Brain pericyte (primary cell): ENCODE results near the gene FAM237A.

Experiments used
- DNase-seq: peaks from one replicate; pipeline ENCODE4 v3.0.0-alpha.2; 2012; ENCODE audit warnings: low read depth, low spot score

The FAM237A gene

DNA sequence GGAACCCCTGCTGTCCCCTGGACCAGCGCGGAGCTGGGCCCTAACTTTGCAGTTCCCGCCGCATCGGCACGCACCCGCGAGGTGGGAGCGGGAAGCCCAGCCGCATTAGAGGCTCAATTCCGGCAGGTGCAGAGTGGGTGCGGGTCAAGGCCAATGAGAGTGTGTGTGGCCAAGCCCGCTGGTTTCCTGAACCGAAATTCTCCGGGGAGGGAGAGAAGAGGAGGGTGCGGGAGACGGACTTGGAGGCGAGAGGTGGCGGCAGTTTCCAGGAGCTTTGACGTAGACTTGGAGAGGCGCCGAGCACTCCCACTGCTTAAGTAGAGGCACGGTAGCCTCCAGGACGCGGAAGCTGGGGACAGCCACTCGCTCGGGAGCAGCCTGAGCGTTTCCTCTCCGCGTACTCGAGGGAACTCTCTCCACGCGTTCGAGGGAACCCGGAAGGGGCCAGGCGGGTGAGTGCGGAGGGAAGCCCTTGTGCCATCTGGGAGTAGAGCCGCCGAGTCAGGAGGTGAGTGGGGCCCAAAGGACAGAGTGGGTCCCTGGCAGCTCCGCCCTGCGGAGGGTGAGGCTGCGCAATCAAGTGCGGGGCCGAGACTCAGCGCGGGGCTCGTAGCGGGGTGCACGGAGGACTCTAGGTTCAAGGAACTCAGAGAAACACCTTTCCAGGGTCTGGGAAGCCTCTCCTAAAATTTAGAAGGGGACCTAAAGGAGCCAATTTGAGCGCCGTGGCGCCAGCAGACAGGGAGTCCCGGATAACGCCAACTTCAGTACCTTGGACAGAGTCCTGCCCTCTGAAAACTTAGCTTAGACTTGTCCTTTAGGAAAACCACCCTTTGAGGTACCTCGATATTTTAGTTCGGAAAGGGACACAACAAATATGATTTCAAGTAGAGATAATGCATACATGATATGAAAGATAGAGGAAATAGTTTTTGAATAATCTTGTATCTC is at the start of gene FAM237A:
Gene FAM237A (plus strand): TSS at position 413 of the 951 bp plus-strand sequence. CDS start 1,750 bp downstream, outside the sequence.
- DNase-seq: peak; percentile 10

DNA sequence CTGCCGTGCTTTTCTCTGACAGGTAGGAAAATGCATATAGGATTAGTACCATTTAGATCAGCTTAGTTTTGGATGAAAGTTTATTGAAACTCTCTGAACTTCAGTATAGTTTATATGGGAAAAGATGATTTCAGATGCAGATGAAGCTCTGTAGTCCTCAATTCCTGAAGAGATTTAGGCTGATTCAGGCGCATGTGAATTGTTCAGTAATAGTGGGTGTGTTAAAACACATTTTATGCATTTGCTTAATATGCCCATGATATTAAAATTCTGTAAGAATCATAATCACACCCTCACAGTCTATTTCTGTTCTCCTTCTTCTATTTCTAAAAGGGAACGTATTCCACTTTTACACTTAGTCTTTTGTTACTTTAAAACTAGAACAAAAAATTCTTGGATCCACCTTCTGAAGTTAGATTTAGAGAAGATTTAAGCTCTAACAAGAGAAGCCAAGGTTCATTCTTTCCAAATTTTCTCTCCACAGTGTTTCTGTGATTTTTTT is 44.5 kb upstream of the FAM237A start:
- DNase-seq: no peak

DNA sequence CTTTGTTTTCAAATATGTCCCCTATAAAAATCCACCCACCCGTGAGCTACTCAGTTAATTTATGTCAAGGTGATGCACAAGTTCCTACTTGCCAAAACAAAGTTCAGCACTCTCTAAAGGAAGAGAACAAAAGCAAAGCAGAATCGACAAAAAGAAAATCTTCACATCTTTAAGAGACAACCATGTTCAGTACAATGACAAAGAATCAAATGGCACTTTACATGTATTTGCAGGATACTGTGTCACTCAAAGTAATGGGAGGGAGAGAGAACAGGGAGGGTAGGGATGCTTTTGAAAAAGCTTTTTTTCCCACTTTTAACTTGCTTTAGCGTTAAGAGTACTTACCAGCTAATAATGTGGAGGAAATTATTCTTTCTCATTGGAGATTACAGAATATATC is 39.0 kb upstream of the FAM237A start:
- DNase-seq: no peak

DNA sequence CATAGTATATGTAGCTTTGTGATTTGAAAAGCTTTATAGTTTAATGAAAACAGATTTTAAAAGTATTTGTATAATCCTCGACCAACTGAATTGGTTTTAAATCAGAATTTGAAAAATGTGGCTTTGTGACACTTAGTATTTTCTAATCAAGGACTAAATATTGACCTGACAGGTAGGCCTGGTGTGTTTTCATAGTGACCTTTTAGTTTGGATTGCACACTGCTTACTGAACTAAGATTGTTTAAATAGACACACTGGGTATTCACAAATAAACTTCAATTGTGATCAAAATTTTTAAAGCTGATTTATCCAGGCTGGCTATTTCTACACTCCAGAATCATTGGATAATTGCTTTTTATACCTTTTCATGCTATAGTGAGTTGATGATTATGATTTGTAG is 31.8 kb upstream of the FAM237A start:
- no peak for DNase-seq

DNA sequence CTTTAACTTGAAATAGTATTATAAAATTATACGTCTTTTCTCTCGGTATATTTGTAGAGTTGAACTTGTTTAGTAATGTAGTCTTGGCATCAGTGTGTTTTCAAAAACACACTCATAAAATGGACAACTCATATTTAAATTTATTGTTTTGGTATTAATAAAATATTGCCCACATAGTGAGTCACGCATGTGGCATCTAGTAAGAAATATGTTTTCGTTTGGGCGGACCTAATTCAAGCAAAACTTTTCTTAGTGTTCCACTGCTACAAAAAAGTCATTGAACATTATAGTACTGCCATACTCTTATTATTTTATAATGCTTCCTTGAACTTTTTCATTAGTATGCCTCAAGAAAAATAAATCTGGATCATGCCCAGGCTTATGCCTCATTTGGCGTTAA is 31.1 kb upstream of the FAM237A start:
- no peak for DNase-seq

DNA sequence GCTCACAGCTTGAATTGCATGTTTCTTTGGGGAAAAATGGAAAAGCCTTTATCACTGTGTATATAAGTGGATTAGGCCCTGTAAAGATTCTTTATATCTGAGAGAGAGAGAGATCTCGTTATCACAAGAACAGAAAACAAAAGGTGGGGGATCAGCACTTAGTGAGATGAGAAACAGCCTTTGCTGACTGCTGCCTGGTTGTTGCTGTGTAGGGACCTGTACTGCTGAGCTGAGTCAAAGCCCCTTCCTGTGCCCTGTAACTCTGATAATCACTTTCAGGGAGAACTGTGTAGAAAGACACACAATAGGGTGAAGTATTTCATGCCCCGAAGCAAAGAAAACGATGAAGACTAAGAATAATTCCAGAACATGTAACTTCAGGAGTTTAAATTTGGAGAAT is 30.6 kb upstream of the FAM237A start:
- no peak for DNase-seq

DNA sequence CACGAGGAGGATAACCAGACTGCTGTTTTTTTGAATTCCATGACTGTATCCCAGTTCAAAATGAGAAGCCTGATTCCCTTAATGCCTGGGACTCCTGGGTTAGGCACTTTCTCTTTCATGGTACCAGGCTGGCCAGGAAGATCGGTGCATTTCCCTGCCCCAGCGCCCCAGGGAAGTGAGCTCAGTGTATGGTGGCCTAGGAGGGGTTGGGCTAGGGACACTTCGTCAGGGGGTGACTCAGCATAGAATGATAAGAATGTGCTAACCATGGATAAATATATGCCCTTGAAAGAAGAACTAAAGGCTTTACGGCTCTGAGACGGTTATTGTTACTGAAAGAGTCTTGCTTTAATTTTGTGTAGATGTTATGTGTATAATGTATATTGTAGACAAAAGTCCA is 27.5 kb upstream of the FAM237A start:
- no peak for DNase-seq

DNA sequence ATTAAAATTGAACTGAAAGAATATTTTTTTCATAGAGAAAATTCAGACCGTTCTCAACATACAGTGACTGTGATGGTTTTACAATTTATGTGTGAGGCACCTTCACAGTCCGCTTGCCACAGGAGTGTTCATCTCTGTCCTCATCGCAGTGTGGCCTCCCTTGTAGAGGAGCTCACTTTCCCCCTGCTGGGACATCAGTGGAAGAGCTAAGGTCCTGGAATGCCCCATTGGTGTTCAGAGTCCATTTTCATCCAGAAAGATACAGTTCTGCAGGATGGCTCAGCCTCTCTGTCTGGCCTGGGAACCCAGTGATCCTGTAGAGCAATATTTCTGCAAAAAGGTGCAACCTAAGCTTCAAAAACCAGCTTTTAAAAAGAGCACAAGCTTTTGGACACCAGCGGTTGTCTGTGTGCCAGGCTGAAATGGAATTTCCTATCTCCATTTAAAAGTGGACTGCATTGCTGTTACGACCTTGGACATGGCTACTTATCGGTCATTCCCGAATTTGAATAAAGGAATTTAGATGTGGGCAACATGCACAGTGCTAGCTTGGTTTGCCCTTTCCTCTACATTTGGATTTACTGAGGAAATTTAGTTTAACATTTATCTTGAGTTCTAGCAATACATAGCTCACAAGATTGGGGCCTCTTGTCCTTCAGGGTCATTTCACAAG is 26.7 kb upstream of the FAM237A start:
- no peak for DNase-seq

DNA sequence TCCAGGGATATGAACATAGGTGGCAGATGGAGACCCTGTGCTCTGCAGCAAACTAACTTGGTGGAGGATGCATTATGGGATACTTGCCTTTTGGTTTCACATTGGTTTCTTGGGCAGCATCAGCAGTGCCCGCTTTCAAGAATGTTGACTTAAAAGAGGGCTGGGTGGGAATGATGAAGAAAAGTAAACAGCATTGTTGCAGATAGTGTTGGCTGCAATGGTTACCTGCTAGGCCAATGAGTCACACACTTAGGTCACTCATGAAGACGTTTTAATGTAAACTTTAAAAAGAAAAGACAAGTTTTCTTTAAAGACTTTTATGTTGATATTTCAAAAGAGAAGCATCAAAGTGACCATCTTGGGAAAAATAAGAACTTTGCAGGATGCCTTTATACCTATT is 26.1 kb upstream of the FAM237A start:
- DNase-seq: no peak

DNA sequence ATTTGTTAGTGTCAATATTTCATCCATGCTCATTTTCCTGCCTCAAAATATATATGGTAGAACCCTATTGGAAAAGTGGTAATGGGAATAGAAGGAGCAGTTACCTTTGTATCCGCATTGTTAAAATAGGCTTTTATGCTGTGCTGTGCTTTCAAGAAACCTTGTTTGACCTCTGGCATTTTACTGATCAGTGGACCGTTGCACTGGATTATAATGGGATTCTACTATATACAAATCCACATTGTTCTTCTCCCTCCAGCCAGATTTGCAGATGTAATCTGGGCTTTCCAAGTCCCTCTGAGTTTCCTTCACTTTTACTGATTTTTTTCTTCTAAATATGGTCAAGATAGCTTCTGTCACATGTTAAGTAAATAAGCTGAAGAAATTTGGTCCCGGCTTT is 23.3 kb upstream of the FAM237A start:
- DNase-seq: no peak

DNA sequence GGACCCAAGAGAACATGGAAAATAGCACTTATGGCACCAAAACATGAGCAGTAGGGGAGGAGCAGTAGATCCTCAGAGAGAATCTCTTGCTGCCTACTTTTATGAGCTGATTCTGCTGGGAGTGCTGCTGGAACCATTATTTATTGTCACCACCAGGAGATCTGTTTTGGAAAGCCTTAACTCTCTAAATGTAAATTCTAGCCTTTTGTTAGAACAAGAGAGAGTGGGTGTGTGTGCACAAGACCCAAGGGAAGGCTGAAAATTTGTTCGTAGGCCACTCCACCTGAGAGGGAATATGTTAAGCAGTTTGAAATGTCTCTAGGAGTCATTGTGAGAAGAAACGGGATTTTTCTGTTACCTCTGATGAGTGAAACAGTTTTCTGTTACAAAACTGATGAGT is 16.2 kb upstream of the FAM237A start:
- no peak for DNase-seq

DNA sequence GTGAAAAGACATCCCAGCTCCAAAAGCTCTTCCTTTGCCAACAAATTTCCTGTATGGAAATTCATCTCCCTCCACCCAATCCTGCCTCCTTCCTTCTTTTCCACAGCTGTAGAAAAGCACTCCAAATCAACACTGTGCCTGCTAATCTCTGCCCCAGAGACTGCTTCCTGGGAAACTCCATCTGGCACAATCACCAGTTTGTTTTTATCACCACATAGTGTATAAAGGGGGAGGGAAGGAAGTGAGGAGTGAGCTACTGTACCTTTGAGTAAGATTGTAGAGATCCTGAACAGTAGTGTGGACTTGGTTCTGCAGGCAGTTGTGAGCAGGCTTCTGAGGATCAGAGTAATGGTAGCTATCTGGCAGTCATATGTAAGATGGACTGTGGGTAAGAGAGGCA is 14.7 kb upstream of the FAM237A start:
- no peak for DNase-seq

DNA sequence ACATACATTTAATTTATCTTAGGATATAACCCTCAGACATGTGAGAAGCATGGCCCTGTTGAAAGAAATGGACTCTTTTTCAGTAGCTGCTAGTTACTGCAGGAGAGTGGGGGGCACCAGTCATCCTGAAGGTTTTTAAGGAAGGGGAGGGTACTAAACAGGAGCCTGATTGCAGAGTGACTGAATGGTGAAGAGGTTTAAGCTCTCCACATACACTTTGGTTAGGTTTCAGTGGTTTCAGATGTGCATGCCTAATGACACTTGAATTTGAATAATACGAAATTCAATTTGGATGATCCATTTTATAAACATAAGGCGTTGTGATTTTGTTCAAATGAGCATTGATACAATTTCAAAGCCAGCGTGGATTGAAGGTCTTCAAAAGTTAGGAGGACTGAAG is 10.9 kb upstream of the FAM237A start:
- DNase-seq: no peak

DNA sequence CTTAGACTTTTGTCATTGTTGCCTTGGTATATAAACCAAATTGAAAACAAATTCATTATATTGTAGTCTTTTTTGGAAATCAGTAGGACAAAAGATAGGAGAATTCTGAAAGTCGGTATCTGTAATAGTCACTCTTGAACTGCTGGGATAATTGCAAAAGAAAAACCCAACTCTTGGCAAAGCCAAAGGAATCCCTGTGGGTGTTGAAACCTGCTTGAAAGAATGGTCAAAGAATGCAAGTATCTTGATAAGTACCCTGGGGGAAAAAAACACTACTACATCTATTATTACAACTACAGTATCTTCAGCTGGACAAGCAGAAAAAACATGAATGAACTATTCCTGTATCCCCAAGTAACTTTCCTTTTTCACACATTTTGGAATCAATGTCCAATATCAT is 7.3 kb upstream of the FAM237A start:
- DNase-seq: no peak

DNA sequence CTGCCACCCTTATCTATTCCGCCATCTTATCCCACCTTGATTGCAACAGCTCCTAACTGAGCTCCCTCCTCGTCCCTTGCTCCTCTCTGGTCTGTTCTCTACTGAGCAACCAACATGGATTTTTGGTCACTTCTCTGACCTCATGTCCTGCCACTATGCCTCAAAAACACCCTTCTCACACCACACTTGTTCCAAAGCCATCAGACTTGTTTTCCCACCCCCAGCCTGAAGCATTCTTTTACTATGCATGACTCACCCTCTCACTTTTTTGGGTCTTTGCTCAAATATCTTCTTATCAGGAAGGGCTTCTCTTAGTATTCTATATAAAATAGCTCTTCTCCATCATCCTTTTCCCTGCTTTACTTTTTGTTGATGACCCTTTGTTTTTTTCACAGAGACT is 2.7 kb upstream of the FAM237A start:
- DNase-seq: no peak

DNA sequence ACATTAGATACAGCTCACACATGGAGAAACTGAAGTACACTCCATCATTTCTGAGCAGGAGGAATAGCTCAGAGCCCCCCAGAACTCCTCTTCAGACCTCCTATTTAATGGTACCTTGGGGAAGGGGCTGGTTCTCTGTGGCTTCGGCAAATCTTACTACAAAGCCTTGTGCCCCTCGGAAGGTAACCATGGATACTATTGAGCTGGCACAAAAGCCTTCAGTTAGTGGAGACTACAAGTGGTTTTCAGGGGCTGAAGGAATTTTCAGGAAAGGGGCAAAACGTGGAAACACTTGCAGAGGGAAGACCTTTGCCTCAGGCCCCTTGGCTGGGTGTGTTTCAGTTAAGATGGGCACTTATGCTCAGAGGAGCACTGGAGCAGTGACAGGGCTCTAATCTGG is 1.1 kb upstream of the FAM237A start:
- no peak for DNase-seq

DNA sequence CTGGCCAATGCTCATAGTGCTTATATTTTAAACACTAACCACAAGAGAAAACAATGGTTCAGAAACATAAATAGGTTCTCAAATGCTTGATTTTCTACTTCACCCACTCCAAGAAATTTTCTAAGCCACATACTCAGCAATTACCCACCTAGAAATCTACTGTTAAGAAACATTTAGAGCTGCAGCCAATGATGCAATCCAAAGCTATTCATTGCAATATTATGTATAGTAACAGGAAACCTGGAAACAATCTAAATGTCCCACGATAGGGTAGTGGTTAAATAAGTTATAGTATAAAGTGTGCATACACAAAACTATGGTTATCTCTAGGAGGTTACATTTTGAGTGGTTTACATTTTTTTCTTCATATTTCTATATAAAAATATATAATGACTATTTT is 5.7 kb downstream of the FAM237A start:
- DNase-seq: no peak

DNA sequence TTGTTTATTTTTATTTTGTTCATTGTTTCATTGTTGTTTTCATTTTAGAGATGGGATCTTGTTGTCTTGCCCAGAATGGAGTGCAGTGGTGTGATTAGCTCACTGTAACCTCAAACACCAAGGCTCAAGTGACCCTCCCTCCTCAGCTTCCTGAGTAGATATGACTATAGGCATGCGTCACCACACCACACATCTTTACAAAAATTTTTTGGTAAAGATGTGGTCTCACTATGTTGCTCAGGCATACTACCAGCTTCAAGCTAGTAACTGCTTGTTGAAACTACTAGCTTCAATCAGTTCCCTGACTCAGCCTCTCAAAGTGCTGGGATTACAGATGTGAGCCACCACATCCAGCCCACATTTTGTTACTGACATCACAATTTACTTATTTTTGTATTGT is 14.8 kb downstream of the FAM237A start:
- DNase-seq: no peak

DNA sequence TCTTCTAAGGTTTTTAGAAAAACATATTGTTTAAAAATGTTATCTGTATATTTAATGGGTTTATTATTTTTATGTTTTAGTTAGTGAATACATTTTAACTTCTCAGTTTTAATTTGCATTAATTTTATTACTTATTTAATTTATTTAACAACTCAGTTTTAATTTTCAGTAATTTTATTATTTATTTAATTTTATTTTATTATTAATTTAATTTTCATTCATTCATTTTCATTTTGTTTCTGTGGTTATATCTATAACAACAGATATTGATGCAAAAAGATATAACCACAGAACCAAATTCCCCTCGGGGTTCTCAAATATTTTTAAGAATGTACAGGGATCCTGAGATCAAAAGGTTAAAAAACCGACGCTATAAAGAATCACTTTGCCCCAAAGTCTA is 23.0 kb downstream of the FAM237A start:
- DNase-seq: no peak

DNA sequence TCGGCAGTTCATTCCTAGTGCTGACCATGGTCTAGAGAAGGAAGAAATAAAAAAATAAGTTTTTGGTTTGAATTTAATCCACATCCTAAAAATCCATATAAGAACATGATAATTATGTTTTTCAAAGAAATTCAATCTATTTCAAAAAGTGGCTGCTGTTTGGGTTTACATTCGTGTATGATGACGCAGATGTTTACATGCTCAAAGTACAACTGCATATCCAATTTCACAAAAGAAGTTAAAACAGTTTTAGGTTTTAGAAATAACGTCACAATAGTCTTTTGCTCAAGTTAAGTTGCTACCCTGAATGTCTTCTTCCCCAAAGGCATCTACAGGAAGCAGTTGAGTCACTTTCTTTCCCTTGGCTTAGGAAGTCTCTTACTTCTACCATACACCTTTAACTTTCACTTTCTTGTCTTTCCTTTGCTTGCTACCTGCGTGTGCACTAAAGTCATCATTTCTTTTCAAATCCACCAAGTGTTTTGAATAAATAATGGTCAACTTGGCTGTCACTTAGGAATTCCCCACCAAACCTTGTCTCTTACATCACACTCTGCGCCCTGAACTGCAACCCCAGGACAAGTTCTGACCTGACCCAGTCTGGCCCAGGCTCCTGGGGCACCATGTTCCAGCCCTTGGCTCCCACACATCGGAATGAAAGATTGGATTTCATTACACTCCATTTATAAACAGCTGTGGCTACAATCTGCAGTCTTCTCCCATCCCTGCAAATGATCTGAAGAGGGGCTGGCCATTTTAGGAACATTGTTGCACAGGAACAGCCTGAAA is 28.4 kb downstream of the FAM237A start:
- DNase-seq: no peak

DNA sequence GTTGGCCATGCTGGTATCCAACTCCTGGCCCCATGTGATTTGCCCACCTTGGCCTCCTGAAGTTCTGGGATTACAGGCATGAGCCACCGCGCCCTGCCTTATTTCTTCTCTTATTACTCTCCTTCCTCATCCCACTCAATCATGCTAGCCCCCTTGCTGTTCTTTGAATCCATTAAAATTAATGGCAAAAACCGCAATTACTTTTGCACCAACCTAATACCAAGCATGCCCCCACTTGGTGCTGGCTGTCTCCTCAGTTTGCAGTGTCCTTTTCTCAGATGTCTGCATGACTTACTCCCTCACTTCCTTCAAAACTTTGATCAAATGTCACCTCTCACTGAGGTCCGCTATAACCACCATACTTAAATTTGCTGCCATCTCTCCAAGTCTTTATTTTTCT is 41.3 kb downstream of the FAM237A start:
- DNase-seq: no peak

DNA sequence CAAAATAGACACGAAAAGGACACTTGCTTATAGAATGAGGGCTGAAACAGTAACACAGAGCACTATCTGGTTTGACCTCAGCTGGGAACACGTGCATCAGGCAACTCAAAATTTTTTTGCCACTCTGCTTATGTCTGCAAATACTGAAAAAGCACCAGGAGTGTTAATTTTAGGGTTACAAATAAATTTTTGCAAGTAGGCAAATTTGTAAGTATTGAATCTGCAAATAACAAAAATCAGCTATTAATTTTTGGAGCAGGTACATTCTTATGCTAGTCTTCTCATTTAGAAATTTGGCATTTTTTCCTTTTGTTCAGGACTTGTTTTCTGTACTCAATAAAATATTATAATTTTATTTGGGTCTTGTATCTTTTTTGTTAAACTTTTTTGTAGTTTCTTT is 46.2 kb downstream of the FAM237A start:
- no peak for DNase-seq
